PC-3 (cell line): ENCODE measurements around the gene TPH1.

Experiments used
- EZH2phosphoT487 ChIP-seq: fragments of 300-600 bp; sonication (generic); IDR thresholded peaks from 2 replicates; pipeline ENCODE4 v1.6.1; 2018; ENCODE audit warnings: mild to moderate bottlenecking, antibody characterized with exemption, low read length, borderline replicate concordance
- TF ChIP-seq, protein P1 (sequence below): fragments of 300-600 bp; sonication (generic); conservative IDR thresholded peaks from 2 replicates; pipeline ENCODE4 v1.5.1; 2017; ENCODE audit warnings: antibody characterized with exemption, low read depth, mild to moderate bottlenecking, low read length

DNA sequence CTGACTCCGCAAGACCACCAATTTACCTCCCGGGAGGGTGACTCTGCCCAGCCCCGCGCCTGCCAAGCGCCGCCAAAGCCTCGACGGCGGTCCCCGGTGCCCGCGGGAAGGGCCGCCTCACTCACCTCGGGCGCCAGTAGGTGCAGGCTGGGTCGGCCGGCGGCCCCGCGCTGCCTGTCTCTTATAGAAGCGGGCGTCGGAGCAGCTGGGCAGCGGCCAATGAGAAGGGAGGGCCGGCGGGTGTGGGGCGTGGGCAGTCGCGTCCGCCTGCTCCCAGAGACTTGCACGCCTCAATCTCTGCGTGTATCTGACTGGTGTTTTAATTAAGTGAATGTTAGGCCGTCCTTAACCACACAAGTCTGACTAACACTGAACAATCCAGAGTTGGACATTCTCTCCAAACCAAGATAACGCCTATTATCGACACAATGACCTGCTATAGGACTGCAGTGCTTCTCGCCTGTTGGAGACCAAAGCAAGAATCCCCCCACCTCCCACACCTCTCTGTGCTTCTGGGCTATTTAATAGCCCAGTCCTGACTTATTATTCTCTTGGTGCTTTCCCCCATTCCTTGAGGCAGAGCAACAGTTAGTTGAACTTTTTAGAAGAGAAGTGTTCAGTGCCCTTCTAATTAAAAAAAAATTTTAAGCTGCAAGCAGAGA is at the start of gene TPH1:
- TF ChIP-seq, protein P1, sequence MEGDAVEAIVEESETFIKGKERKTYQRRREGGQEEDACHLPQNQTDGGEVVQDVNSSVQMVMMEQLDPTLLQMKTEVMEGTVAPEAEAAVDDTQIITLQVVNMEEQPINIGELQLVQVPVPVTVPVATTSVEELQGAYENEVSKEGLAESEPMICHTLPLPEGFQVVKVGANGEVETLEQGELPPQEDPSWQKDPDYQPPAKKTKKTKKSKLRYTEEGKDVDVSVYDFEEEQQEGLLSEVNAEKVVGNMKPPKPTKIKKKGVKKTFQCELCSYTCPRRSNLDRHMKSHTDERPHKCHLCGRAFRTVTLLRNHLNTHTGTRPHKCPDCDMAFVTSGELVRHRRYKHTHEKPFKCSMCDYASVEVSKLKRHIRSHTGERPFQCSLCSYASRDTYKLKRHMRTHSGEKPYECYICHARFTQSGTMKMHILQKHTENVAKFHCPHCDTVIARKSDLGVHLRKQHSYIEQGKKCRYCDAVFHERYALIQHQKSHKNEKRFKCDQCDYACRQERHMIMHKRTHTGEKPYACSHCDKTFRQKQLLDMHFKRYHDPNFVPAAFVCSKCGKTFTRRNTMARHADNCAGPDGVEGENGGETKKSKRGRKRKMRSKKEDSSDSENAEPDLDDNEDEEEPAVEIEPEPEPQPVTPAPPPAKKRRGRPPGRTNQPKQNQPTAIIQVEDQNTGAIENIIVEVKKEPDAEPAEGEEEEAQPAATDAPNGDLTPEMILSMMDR: no peak
- TF ChIP-seq EZH2phosphoT487: no peak
